Colonic mucosa (tissue), 4 donors: Measurements from ENCODE around the gene KCND3. TPM values are rescaled to one million over a fixed set of nuclear protein-coding genes. Genes with fewer than 3 reads are reported as not detected.

ENCODE experiments used
- DNase-seq: peaks from one replicate; pipeline ENCODE4 v3.0.0-alpha.2; 2020
- H3K27ac ChIP-seq: fragments of 200-600 bp; one replicate; pipeline ENCODE4 v1.8.0; 2021
- H3K27me3 ChIP-seq: fragments of 200-600 bp; one replicate; pipeline ENCODE4 v1.8.0; 2021
- H3K36me3 ChIP-seq: fragments of 200-600 bp; one replicate; pipeline ENCODE4 v1.8.0; 2021
- H3K4me1 ChIP-seq: fragments of 200-600 bp; one replicate; pipeline ENCODE4 v1.8.0; 2021; ENCODE audit warnings: mild to moderate bottlenecking
- H3K4me3 ChIP-seq: fragments of 200-600 bp; one replicate; pipeline ENCODE4 v1.8.0; 2021
- H3K9ac ChIP-seq, 2 donors: one replicate each; pipeline ENCODE4 v1.7.0; 2013; ENCODE audit warnings: control low read depth in 2 of 2, low read depth in 2 of 2, low read length in 2 of 2
- H3K9me3 ChIP-seq: fragments of 200-600 bp; one replicate; pipeline ENCODE4 v1.8.0; 2021
- CTCF ChIP-seq: fragments of 200-600 bp; IDR thresholded peaks from one replicate; pipeline ENCODE4 v1.8.0; 2022; ENCODE audit warnings: antibody characterized with exemption, mild to moderate bottlenecking
- intact Hi-C: fragments of 100-400 bp; cut with DNase I; formaldehyde crosslinking; loops from one replicate; pipeline ENCODE4 v1.14.1; 2022
- total RNA-seq, 2 donors: library from RNA; stranded (reverse); fragmentation: NEBNext Ultra II Directional in 1 of 2; extraction: Animal tissue kit (Norgen Biotek cat#: 25700) in 1 of 2; gene quantifications; one replicate each; pipeline ENCODE4 v1.2.1, GENCODE V29; 2021
- donor health status: healthy.
- donor health status: DM: no; HTN: no; CAD: no.
- donor health status: DM: no; HTN: no; CAD: no.

The KCND3 gene
- total RNA-seq, 2 donors from 2014 or later = 0.94 to 3.5 TPM

- Histone ChIP-seq H3K27me3 (no peaks in the 10 kb centered on the region), H3K4me1 (no peaks in the 10 kb centered on the region), H3K9ac (no peak overlapping the region), H3K9me3 (no peaks in the 10 kb centered on the region), H3K4me3 (no peak overlapping the region), H3K36me3 (no peaks in the 10 kb centered on the region), H3K27ac (no peak overlapping the region)
- intact Hi-C loops = no loop called here
- TF ChIP-seq CTCF = no peak
- DNase-seq = no peak
These were observed 7.6 kb downstream of the KCND3 start for GRCh38 chr1:111981871-111982270.

GRCh38 chr1:111981090-111981489 is 8.4 kb downstream of the KCND3 start:
- H3K9ac ChIP-seq = no peak overlapping the region
- H3K27ac ChIP-seq = no peak overlapping the region
- H3K4me1 ChIP-seq = no peaks in the 10 kb centered on the region
- no peak for DNase-seq
- H3K36me3 ChIP-seq = no peaks in the 10 kb centered on the region
- no peaks in the 10 kb centered on the region for H3K27me3 ChIP-seq
- TF ChIP-seq CTCF = no peak
- intact Hi-C loops = no loop called here
- H3K9me3 ChIP-seq = no peaks in the 10 kb centered on the region
- no peak overlapping the region for H3K4me3 ChIP-seq

- Histone ChIP-seq H3K9ac (no peak overlapping the region), H3K27me3 (no peaks in the 10 kb centered on the region), H3K9me3 (no peaks in the 10 kb centered on the region), H3K36me3 (no peaks in the 10 kb centered on the region), H3K4me3 (no peak overlapping the region), H3K27ac (no peak overlapping the region), H3K4me1 (no peaks in the 10 kb centered on the region)
- intact Hi-C loops = no loop called here
- no peak for TF ChIP-seq CTCF
- DNase-seq = no peak
These were observed 8.8 kb downstream of the KCND3 start for GRCh38 chr1:111980686-111981085.

GRCh38 chr1:111978695-111979094 is 10.8 kb downstream of the KCND3 start:
- TF ChIP-seq CTCF = no peak

GRCh38 chr1:111977378-111977777 is 12.1 kb downstream of the KCND3 start:
- Histone ChIP-seq H3K27ac (no peak overlapping the region), H3K4me3 (no peak overlapping the region), H3K4me1 (no peaks in the 10 kb centered on the region), H3K9me3 (no peaks in the 10 kb centered on the region), H3K9ac (no peak overlapping the region), H3K27me3 (no peaks in the 10 kb centered on the region), H3K36me3 (no peaks in the 10 kb centered on the region)
- intact Hi-C loops = no loop called here
- no peak for TF ChIP-seq CTCF
- DNase-seq = no peak

More at GRCh38 chr1:111978695-111979094, 10.8 kb downstream of the KCND3 start:
- H3K9ac ChIP-seq = no peak overlapping the region
- no peak for DNase-seq
- no peaks in the 10 kb centered on the region for H3K27me3 ChIP-seq
- no peaks in the 10 kb centered on the region for H3K9me3 ChIP-seq
- H3K36me3 ChIP-seq = no peaks in the 10 kb centered on the region
- H3K27ac ChIP-seq = no peak overlapping the region
- H3K4me1 ChIP-seq = no peaks in the 10 kb centered on the region
- no peak overlapping the region for H3K4me3 ChIP-seq
- intact Hi-C loops = no loop called here

- H3K36me3 ChIP-seq = no peaks in the 10 kb centered on the region
- no peak overlapping the region for H3K9ac ChIP-seq
- H3K27ac ChIP-seq = no peak overlapping the region
- no peak for TF ChIP-seq CTCF
- H3K9me3 ChIP-seq = no peaks in the 10 kb centered on the region
- no peaks in the 10 kb centered on the region for H3K27me3 ChIP-seq
- intact Hi-C loops = no loop called here
- H3K4me1 ChIP-seq = no peaks in the 10 kb centered on the region
- H3K4me3 ChIP-seq = no peak overlapping the region
- no peak for DNase-seq
These were observed 12.6 kb downstream of the KCND3 start for GRCh38 chr1:111976842-111977241.
